Right atrium auricular region (tissue), 2 donors: Measurements from ENCODE around the gene GHDC. TPM values are rescaled to one million over a fixed set of nuclear protein-coding genes. Genes with fewer than 3 reads are reported as not detected.
A peak's percentile ranks its signal among the peaks of the same experiment; 100 is the strongest.

Experiments used
- DNase-seq: peaks from one replicate; pipeline ENCODE4 v3.0.0-alpha.2; 2019; ENCODE audit warnings: low spot score
- H3K27ac ChIP-seq, 2 donors: fragments of 200-600 bp; sonication (generic); 1 replicate in 1 of 2; 2 replicates in 1 of 2; pipeline ENCODE4 v1.5.1; 2016 to 2019
- H3K27me3 ChIP-seq, 2 donors: fragments of 200-600 bp; sonication (generic); one replicate each; pipeline versions ENCODE4 v1.5.1 to v1.6.0; 2017 to 2019
- H3K36me3 ChIP-seq: fragments of 200-600 bp; sonication (generic); one replicate; pipeline ENCODE4 v1.5.1; 2016
- H3K4me1 ChIP-seq, 2 donors: fragments of 200-600 bp; sonication (generic); one replicate each; pipeline versions ENCODE4 v1.5.1 to v1.6.0; 2017 to 2019
- H3K4me3 ChIP-seq, 2 donors: fragments of 200-600 bp; sonication (generic); 1 replicate in 1 of 2; 2 replicates in 1 of 2; pipeline ENCODE4 v1.5.1; 2017 to 2019; ENCODE audit warnings: mild to moderate bottlenecking in 1 of 2, moderate library complexity in 1 of 2
- H3K9me3 ChIP-seq, 2 donors: fragments of 200-600 bp; sonication (generic); one replicate each; pipeline ENCODE4 v1.5.1; 2019
- total RNA-seq, 2 donors: library from RNA; depleted of rRNA; stranded (reverse); fragments of >200 nt; gene quantifications; one replicate each; pipeline ENCODE4 v1.1.0, GENCODE V29; 2016
- TF ChIP-seq, protein P1 (sequence below), 2 donors: fragments of 200-600 bp; sonication (generic); IDR thresholded peaks; one replicate each; pipeline ENCODE4 v1.5.1; 2019; ENCODE audit warnings: antibody characterized with exemption in 2 of 2

GHDC gene
- total RNA-seq, 2 donors from 2014 or later, result 13.1 to 19.3 TPM

GRCh38 chr17:42200706-42201457, 6.6 kb upstream of the GHDC start:
- DNase-seq, result peak; percentile 74
- no peaks in the 10 kb centered on the region for H3K9me3 ChIP-seq
- H3K27me3 ChIP-seq, result no peaks in the 10 kb centered on the region
- TF ChIP-seq, protein P1, sequence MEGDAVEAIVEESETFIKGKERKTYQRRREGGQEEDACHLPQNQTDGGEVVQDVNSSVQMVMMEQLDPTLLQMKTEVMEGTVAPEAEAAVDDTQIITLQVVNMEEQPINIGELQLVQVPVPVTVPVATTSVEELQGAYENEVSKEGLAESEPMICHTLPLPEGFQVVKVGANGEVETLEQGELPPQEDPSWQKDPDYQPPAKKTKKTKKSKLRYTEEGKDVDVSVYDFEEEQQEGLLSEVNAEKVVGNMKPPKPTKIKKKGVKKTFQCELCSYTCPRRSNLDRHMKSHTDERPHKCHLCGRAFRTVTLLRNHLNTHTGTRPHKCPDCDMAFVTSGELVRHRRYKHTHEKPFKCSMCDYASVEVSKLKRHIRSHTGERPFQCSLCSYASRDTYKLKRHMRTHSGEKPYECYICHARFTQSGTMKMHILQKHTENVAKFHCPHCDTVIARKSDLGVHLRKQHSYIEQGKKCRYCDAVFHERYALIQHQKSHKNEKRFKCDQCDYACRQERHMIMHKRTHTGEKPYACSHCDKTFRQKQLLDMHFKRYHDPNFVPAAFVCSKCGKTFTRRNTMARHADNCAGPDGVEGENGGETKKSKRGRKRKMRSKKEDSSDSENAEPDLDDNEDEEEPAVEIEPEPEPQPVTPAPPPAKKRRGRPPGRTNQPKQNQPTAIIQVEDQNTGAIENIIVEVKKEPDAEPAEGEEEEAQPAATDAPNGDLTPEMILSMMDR (IDR thresholded peaks at IDR 0.05), result no peak
- H3K4me3 ChIP-seq, result no peak overlapping the region
- H3K36me3 ChIP-seq, result peaks cover 30% of the 10 kb centered on the region
- H3K4me1 ChIP-seq, result peaks cover 0 to 18% of the 10 kb centered on the region in 2 donors
- peak overlapping the region; percentile 23 to 59 for H3K27ac ChIP-seq

DNA sequence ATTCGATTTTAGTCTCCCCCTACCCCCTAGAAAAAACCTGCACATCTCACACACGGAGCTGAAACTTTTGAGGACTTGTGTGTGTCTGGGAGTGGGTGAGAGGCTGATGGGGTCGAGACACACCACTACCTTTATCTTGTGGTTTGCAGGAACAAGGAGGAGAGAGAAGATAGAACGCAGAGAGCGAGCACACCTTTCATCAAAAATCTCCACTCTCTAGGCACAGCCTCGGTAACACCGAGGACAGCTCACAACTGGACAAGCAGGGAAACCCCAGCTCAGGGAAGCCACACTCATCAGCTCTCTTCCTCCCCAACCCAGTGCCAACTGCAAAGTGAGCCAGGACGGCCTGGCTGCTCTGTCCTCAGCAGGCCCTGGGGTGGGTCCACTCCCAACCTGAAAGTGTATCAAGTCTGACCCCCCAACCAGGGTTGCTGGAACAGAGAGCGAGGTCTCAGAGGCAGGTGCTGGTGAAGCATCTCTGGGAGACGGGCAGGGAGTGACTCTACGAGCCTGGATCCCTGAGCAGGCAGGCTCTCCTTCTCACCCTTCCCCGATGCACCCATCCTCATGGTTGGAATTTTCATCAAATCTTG, 5.2 kb upstream of the GHDC start:
- TF ChIP-seq, protein P1 (IDR thresholded peaks at IDR 0.05), result no peak
- Histone ChIP-seq H3K27me3 (no peaks in the 10 kb centered on the region), H3K36me3 (peaks cover 17% of the 10 kb centered on the region), H3K4me1 (peaks cover 0 to 22% of the 10 kb centered on the region in 2 donors), H3K4me3 (no peak overlapping the region), H3K27ac (no peak overlapping the region), H3K9me3 (no peaks in the 10 kb centered on the region)
- no peak for DNase-seq

DNA sequence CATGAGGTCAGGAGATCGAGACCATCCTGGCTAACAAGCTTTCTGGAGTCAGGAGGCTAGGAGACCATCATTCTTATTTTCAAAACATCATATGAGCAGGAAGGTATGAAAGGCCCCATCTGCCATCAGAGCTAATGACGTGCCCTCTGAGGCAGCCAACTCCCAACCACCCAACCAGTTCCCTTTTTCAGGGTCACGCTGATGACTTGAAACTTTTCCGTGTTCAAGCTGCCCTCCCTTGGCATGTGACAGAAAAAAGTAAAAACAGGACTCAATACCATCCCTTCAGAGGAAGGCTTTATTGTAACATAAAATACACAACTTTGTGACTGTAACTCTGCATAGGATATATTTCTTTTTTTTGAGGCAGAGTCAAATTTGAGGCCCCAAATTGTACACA, 4.6 kb upstream of the GHDC start:
- Histone ChIP-seq H3K9me3 (no peaks in the 10 kb centered on the region), H3K4me1 (peaks cover 0 to 25% of the 10 kb centered on the region in 2 donors), H3K27ac (peak overlapping the region in 1 of 2 donors; percentile 33), H3K36me3 (peaks cover 11% of the 10 kb centered on the region), H3K27me3 (no peaks in the 10 kb centered on the region), H3K4me3 (no peak overlapping the region)
- DNase-seq, result no peak
- TF ChIP-seq, protein P1 (IDR thresholded peaks at IDR 0.05), result no peak

- peaks cover 7% of the 10 kb centered on the region for H3K36me3 ChIP-seq
- no peaks in the 10 kb centered on the region for H3K9me3 ChIP-seq
- H3K27ac ChIP-seq, result no peak overlapping the region
- H3K4me3 ChIP-seq, result no peak overlapping the region
- DNase-seq, result no peak
- H3K27me3 ChIP-seq, result no peaks in the 10 kb centered on the region
- TF ChIP-seq, protein P1 (IDR thresholded peaks at IDR 0.05), result no peak
- H3K4me1 ChIP-seq, result peaks cover 0 to 36% of the 10 kb centered on the region in 2 donors
Observed at GRCh38 chr17:42197564-42198156, 3.4 kb upstream of the GHDC start.

GRCh38 chr17:42193216-42193968, 902 bp downstream of the GHDC start:
- Histone ChIP-seq H3K4me1 (peaks cover 0 to 18% of the 10 kb centered on the region in 2 donors), H3K36me3 (no peaks in the 10 kb centered on the region), H3K27ac (peak overlapping the region in 1 of 2 donors; percentile 84), H3K4me3 (peak overlapping the region; percentile 48 to 78), H3K27me3 (no peaks in the 10 kb centered on the region), H3K9me3 (no peaks in the 10 kb centered on the region)
- no peak for DNase-seq
- TF ChIP-seq, protein P1 (IDR thresholded peaks at IDR 0.05), result no peak
